ENCODE data around the gene RGS7BP.

Gene RGS7BP

GRCh38 chr5:64566310-64566916 is 60.6 kb downstream of the RGS7BP start:
- DNase-seq = no peak

GRCh38 chr5:64569858-64570257 is 64.0 kb downstream of the RGS7BP start:
- no peak for DNase-seq

- DNase-seq = no peak
Measured at GRCh38 chr5:64570395-64570996, 64.7 kb downstream of the RGS7BP start.

- no peak for DNase-seq
Measured at GRCh38 chr5:64575561-64575960, 69.7 kb downstream of the RGS7BP start.

- DNase-seq = no peak
Measured at GRCh38 chr5:64576250-64576649, 70.4 kb downstream of the RGS7BP start.

GRCh38 chr5:64585646-64586045 is 79.8 kb downstream of the RGS7BP start:
- DNase-seq = no peak

- no peak for DNase-seq
Measured at GRCh38 chr5:64587370-64587769, 81.6 kb downstream of the RGS7BP start.

GRCh38 chr5:64592730-64593341 is 87.0 kb downstream of the RGS7BP start:
- no peak for DNase-seq

- no peak for DNase-seq
Measured at GRCh38 chr5:64594025-64594424, 88.2 kb downstream of the RGS7BP start.

GRCh38 chr5:64594601-64595000 is 88.8 kb downstream of the RGS7BP start:
- no peak for DNase-seq

- DNase-seq = no peak
Measured at GRCh38 chr5:64595031-64595855, 89.4 kb downstream of the RGS7BP start.

GRCh38 chr5:64599226-64599625 is 93.4 kb downstream of the RGS7BP start:
- no peak for DNase-seq

GRCh38 chr5:64603676-64604075 is 97.9 kb downstream of the RGS7BP start:
- DNase-seq = no peak

GRCh38 chr5:64606926-64607325 is 101.1 kb downstream of the RGS7BP start:
- no peak for DNase-seq

- DNase-seq = no peak
Measured at GRCh38 chr5:64612344-64612961, 106.6 kb downstream of the RGS7BP start.

GRCh38 chr5:64615895-64616294 is 110.1 kb downstream of the RGS7BP start:
- no peak for DNase-seq

GRCh38 chr5:64619609-64620008 is 113.8 kb downstream of the RGS7BP start:
- no peak for DNase-seq

GRCh38 chr5:64622991-64623390 is 117.2 kb downstream of the RGS7BP start:
- no peak for DNase-seq

- no peak for DNase-seq
Measured at GRCh38 chr5:64625678-64626077, 119.9 kb downstream of the RGS7BP start.

GRCh38 chr5:64628901-64629300 is 123.1 kb downstream of the RGS7BP start:
- no peak for DNase-seq

GRCh38 chr5:64629841-64630240 is 124.0 kb downstream of the RGS7BP start:
- no peak for DNase-seq

- DNase-seq = no peak
Measured at GRCh38 chr5:64632251-64632650, 126.4 kb downstream of the RGS7BP start.

- DNase-seq = peak in 1 of 2 donors; percentile 50
Measured at GRCh38 chr5:64634997-64635686, 129.3 kb downstream of the RGS7BP start.

Measured in CD4-positive, alpha-beta T cell treated with Interferon alpha-2 for 1 hour (primary cell).